GM13977 (cell line): ENCODE data around the gene ULBP2.

Source experiments
- DNase-seq: peaks from one replicate; pipeline ENCODE4 v3.0.0; 2012; ENCODE audit warnings: low spot score
- CTCF ChIP-seq: IDR thresholded peaks from 2 replicates; pipeline ENCODE4 v1.5.1; 2012; ENCODE audit warnings: mild to moderate bottlenecking, control low read depth; ENCODE audit not compliant: insufficient read depth; ENCODE audit errors: extremely low read depth, missing control alignments
- in situ Hi-C: fragments of 300-500 bp; cut with MboI; formaldehyde crosslinking; loops from one replicate; pipeline ENCODE4 v1.12.0; 2022; ENCODE audit warnings: low sequenced_read_pairs, low pct_unique_long_range_greater_than_20kb, mixed read lengths, inconsistent platforms; ENCODE audit not compliant: unreplicated experiment

Gene ULBP2

GRCh38 chr6:149941583-149942460, at the start of gene ULBP2:
ULBP2 (plus strand) TSS chr6:149942014; CDS start chr6:149942073, 59 bp downstream.
- peak; percentile 79 for DNase-seq
- in situ Hi-C loops = loop anchor here (10.0 kb wide), 1 partner anchor 63 kb away; no protein-coding TSS in a partner anchor
- TF ChIP-seq CTCF = no peak

- no peak for DNase-seq
- in situ Hi-C loops = no loop called here
Measured at GRCh38 chr6:149895048-149895590, 46.7 kb upstream of the ULBP2 start.

GRCh38 chr6:149895833-149896271, 46.0 kb upstream of the ULBP2 start:
- no peak for DNase-seq
- no peak for TF ChIP-seq CTCF
- in situ Hi-C loops = no loop called here

More at GRCh38 chr6:149895048-149895590, 46.7 kb upstream of the ULBP2 start:
- TF ChIP-seq CTCF = no peak

- DNase-seq = no peak
- no peak for TF ChIP-seq CTCF
- in situ Hi-C loops = no loop called here
Measured at GRCh38 chr6:149896491-149896890, 45.3 kb upstream of the ULBP2 start.

GRCh38 chr6:149897015-149897697, 44.7 kb upstream of the ULBP2 start:
- TF ChIP-seq CTCF = no peak
- DNase-seq = no peak
- in situ Hi-C loops = no loop called here
